Measurements from ENCODE around the gene NPIPB13. TPM values are rescaled to one million over a fixed set of nuclear protein-coding genes. Genes with fewer than 3 reads are reported as not detected.

NPIPB13 gene
- total and polyA plus RNA-seq, 3 donors from 2014 or later: 4.7 to 15.7 (median 11.0) TPM

Small RNA genes lying within 50 kb of the gene (small RNA-seq; reads per million reads assigned to genes)
- gene AC106782.4: 0 reads per million in 2 donors

Other genes starting within 250 kb of the NPIPB13 start
- 10 to 100 TPM; 28.3 to 45.3 TPM for gene DOC2A, start 237.5 kb downstream of the NPIPB13 start, total RNA-seq
- gene DOC2A, start 237.5 kb downstream of the NPIPB13 start, polyA plus RNA-seq (ENCODE audit: insufficient read depth, low read depth, low replicate concordance): 75.1 TPM
- gene C16orf92, start 225.3 kb downstream of the NPIPB13 start, total RNA-seq: 10 to 100 TPM; 12.4 to 91.3 TPM
- 20.3 TPM for gene C16orf92, start 225.3 kb downstream of the NPIPB13 start, polyA plus RNA-seq (ENCODE audit: insufficient read depth, low read depth, low replicate concordance)
- 10 to 100 TPM; 51.8 to 82.7 TPM for gene TLCD3B, start 217.2 kb downstream of the NPIPB13 start, total RNA-seq
- 194 TPM for gene TLCD3B, start 217.2 kb downstream of the NPIPB13 start, polyA plus RNA-seq (ENCODE audit: insufficient read depth, low read depth, low replicate concordance)
- 100 to 1,000 TPM; 373 to 521 TPM for gene ALDOA, start 182.7 kb downstream of the NPIPB13 start, total RNA-seq
- 467 TPM for gene ALDOA, start 182.7 kb downstream of the NPIPB13 start, polyA plus RNA-seq (ENCODE audit: insufficient read depth, low read depth, low replicate concordance)
- 100 to 1,000 TPM in 1 of 2 donors, 10 to 100 TPM in 1; 82.1 to 109 TPM for gene PPP4C, start 172.5 kb downstream of the NPIPB13 start, total RNA-seq
- gene PPP4C, start 172.5 kb downstream of the NPIPB13 start, polyA plus RNA-seq (ENCODE audit: insufficient read depth, low read depth, low replicate concordance): 154 TPM
- gene TBX6, start 156.6 kb downstream of the NPIPB13 start, total RNA-seq: 1 to 10 TPM; 1.3 to 2.9 TPM
- 1.7 TPM for gene TBX6, start 156.6 kb downstream of the NPIPB13 start, polyA plus RNA-seq (ENCODE audit: insufficient read depth, low read depth, low replicate concordance)
- gene YPEL3, start 152.3 kb downstream of the NPIPB13 start, total RNA-seq: 10 to 100 TPM; 69.4 to 75.3 TPM
- 55.3 TPM for gene YPEL3, start 152.3 kb downstream of the NPIPB13 start, polyA plus RNA-seq (ENCODE audit: insufficient read depth, low read depth, low replicate concordance)
- 1 to 10 TPM; 1.5 to 4.0 TPM for gene GDPD3, start 134.9 kb downstream of the NPIPB13 start, total RNA-seq
- 7.2 TPM for gene GDPD3, start 134.9 kb downstream of the NPIPB13 start, polyA plus RNA-seq (ENCODE audit: insufficient read depth, low read depth, low replicate concordance)
- gene MAPK3, start 125.3 kb downstream of the NPIPB13 start, total RNA-seq: 10 to 100 TPM; 69.4 to 81.8 TPM
- gene MAPK3, start 125.3 kb downstream of the NPIPB13 start, polyA plus RNA-seq (ENCODE audit: insufficient read depth, low read depth, low replicate concordance): 109 TPM
- gene CORO1A, start 64.9 kb downstream of the NPIPB13 start, total RNA-seq: 1 to 10 TPM; 4.4 to 9.6 TPM
- 19.7 TPM for gene CORO1A, start 64.9 kb downstream of the NPIPB13 start, polyA plus RNA-seq (ENCODE audit: insufficient read depth, low read depth, low replicate concordance)
- 100 to 1,000 TPM; 133 to 161 TPM for gene BOLA2B, start 54.8 kb downstream of the NPIPB13 start, total RNA-seq
- 70.9 TPM for gene BOLA2B, start 54.8 kb downstream of the NPIPB13 start, polyA plus RNA-seq (ENCODE audit: insufficient read depth, low read depth, low replicate concordance)
- 10 to 100 TPM; 42.4 to 44.8 TPM for gene SLX1A, start 54.6 kb downstream of the NPIPB13 start, total RNA-seq
- gene SLX1A, start 54.6 kb downstream of the NPIPB13 start, polyA plus RNA-seq (ENCODE audit: insufficient read depth, low read depth, low replicate concordance): 10.4 TPM
- 10 to 100 TPM in 1 of 2 donors, 1 to 10 TPM in 1; 6.8 to 20.0 TPM for gene SULT1A3, start 49.2 kb downstream of the NPIPB13 start, total RNA-seq
- gene SULT1A3, start 49.2 kb downstream of the NPIPB13 start, polyA plus RNA-seq (ENCODE audit: insufficient read depth, low read depth, low replicate concordance): 6.4 TPM
- 10 to 100 TPM; 32.8 to 39.5 TPM for gene CD2BP2, start 106.8 kb upstream of the NPIPB13 start, total RNA-seq
- 52.5 TPM for gene CD2BP2, start 106.8 kb upstream of the NPIPB13 start, polyA plus RNA-seq (ENCODE audit: insufficient read depth, low read depth, low replicate concordance)
- 10 to 100 TPM; 60.5 to 64.0 TPM for gene TBC1D10B, start 122.0 kb upstream of the NPIPB13 start, total RNA-seq
- gene TBC1D10B, start 122.0 kb upstream of the NPIPB13 start, polyA plus RNA-seq (ENCODE audit: insufficient read depth, low read depth, low replicate concordance): 86.2 TPM
- gene MYL11, start 126.3 kb upstream of the NPIPB13 start, total RNA-seq: 1 to 10 TPM; 2.5 to 4.2 TPM
- gene MYL11, start 126.3 kb upstream of the NPIPB13 start, polyA plus RNA-seq (ENCODE audit: insufficient read depth, low read depth, low replicate concordance): 18.5 TPM
- gene SEPTIN1, start 134.1 kb upstream of the NPIPB13 start, total RNA-seq: 1 to 10 TPM in 1 of 2 donors, under 1 TPM in 1; 0.63 to 2.4 TPM
- 3.9 TPM for gene SEPTIN1, start 134.1 kb upstream of the NPIPB13 start, polyA plus RNA-seq (ENCODE audit: insufficient read depth, low read depth, low replicate concordance)
- gene ZNF48, start 146.9 kb upstream of the NPIPB13 start, total RNA-seq: 1 to 10 TPM; 6.5 to 9.0 TPM
- 6.3 TPM for gene ZNF48, start 146.9 kb upstream of the NPIPB13 start, polyA plus RNA-seq (ENCODE audit: insufficient read depth, low read depth, low replicate concordance)
- gene ZNF771, start 159.1 kb upstream of the NPIPB13 start, total RNA-seq: 10 to 100 TPM; 35.6 to 37.2 TPM
- 3.0 TPM for gene ZNF771, start 159.1 kb upstream of the NPIPB13 start, polyA plus RNA-seq (ENCODE audit: insufficient read depth, low read depth, low replicate concordance)
- 10 to 100 TPM; 15.2 to 26.1 TPM for gene DCTPP1, start 181.6 kb upstream of the NPIPB13 start, total RNA-seq
- 23.6 TPM for gene DCTPP1, start 181.6 kb upstream of the NPIPB13 start, polyA plus RNA-seq (ENCODE audit: insufficient read depth, low read depth, low replicate concordance)
- gene SEPHS2, start 197.4 kb upstream of the NPIPB13 start, total RNA-seq: 10 to 100 TPM; 17.7 to 19.8 TPM
- gene SEPHS2, start 197.4 kb upstream of the NPIPB13 start, polyA plus RNA-seq (ENCODE audit: insufficient read depth, low read depth, low replicate concordance): 24.7 TPM
- 1 to 10 TPM; 2.8 to 5.0 TPM for gene ITGAL, start 224.3 kb upstream of the NPIPB13 start, total RNA-seq
- gene ITGAL, start 224.3 kb upstream of the NPIPB13 start, polyA plus RNA-seq (ENCODE audit: insufficient read depth, low read depth, low replicate concordance): 6.7 TPM